ENCODE measurements around the gene DLGAP1.
"Not testable (repeated sequence)": the region's sequence is repeated elsewhere in the genome, so short reads cannot be mapped to it uniquely, and the experiment has no call there.

The DLGAP1 gene

GRCh38 chr18:3583873-3584247 lies 871.2 kb downstream of the DLGAP1 start:
- H3K27me3 ChIP-seq (replicated peaks; ENCODE audit: control insufficient read depth, insufficient read depth, low read length): no peaks in the 10 kb centered on the region
- DNase-seq (ENCODE audit: extremely low read depth, insufficient read length): no peak
- H3K4me3 ChIP-seq (replicated peaks; ENCODE audit: low read depth, low read length): no peak overlapping the region
- TF ChIP-seq CTCF (IDR thresholded peaks at IDR 0.05; ENCODE audit: insufficient read depth, low read length, poor library complexity, severe bottlenecking): no peak
- no peaks in the 10 kb centered on the region for H3K36me3 ChIP-seq (ENCODE audit: control insufficient read depth, insufficient read depth, low read length)

DNA sequence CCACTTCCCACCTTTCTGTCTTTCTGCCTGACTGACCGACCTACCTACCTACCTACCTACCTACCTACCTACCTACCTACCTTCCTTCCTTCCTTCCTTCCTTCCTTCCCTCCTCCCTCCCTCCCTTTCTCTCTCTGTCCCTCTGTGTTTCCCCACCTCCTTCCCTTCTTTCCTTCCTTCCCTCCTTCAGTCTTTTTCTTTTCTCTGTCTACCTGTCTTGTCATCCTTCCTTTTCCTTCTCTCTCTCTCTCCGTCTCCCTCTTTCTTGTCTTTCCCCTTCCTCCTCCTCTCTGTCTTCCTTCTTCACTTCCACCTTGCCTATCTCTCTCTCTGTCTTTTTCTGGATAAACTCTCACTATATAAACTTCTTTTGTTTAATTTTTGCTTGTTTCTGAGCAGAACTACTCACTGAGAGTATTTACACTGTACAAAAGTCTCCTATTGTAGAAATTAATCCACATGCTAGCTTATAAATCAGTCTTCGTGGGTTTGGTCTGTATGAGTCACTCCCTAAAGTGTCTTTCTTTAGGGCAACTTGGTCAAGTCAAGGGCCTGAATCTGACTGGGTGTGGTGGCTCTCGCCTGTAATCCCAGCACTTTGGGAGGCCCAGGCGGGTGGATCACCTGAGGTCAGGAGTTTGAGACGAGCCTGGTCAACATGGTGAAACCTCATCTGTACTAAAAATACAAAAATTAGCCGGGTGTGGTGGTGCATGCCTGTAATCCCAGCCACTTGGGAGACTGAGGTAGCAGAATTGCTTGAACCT lies 871.8 kb downstream of the DLGAP1 start:
- not testable (repeated sequence) for H3K27me3 ChIP-seq (replicated peaks; ENCODE audit: control insufficient read depth, insufficient read depth, low read length); DNase-seq (ENCODE audit: extremely low read depth, insufficient read length); H3K4me3 ChIP-seq (replicated peaks; ENCODE audit: low read depth, low read length); H3K36me3 ChIP-seq (ENCODE audit: control insufficient read depth, insufficient read depth, low read length)

- no peak for TF ChIP-seq CTCF (IDR thresholded peaks at IDR 0.05; ENCODE audit: insufficient read depth, low read length, poor library complexity, severe bottlenecking)
- Histone ChIP-seq H3K4me3 (replicated peaks; ENCODE audit: low read depth, low read length) (no peak overlapping the region), H3K36me3 (ENCODE audit: control insufficient read depth, insufficient read depth, low read length) (no peaks in the 10 kb centered on the region), H3K27me3 (replicated peaks; ENCODE audit: control insufficient read depth, insufficient read depth, low read length) (no peaks in the 10 kb centered on the region)
- no peak for DNase-seq (ENCODE audit: extremely low read depth, insufficient read length)
Observed at GRCh38 chr18:3581890-3582289, 873.2 kb downstream of the DLGAP1 start.

DNA sequence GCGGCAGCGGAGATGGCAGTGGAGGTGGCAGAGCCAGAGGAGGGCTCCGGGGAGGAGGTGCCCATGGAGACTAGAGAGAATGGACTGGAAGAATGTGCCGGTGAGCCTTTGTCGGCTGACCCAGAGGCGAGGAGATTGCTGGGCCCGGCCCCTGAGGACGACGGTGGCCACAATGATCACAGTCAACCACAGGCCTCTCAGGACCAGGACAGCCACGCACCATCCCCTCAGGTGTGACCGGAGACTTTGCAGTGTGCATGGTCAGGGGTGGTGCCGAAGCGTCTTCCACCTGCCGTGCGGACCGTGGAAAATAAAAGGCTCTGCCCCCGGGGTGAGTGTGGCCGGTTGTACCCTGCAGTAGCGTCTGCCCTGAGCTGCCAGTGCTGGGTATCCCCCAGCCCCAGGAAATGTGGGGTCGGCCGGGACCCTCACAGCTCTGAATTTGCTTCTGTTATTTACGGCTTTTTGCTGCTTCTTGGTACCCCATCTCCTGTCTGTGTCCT lies 874.5 kb downstream of the DLGAP1 start:
- H3K27me3 ChIP-seq (replicated peaks; ENCODE audit: control insufficient read depth, insufficient read depth, low read length); DNase-seq (ENCODE audit: extremely low read depth, insufficient read length); H3K4me3 ChIP-seq (replicated peaks; ENCODE audit: low read depth, low read length); H3K36me3 ChIP-seq (ENCODE audit: control insufficient read depth, insufficient read depth, low read length): not testable (repeated sequence)

DNA sequence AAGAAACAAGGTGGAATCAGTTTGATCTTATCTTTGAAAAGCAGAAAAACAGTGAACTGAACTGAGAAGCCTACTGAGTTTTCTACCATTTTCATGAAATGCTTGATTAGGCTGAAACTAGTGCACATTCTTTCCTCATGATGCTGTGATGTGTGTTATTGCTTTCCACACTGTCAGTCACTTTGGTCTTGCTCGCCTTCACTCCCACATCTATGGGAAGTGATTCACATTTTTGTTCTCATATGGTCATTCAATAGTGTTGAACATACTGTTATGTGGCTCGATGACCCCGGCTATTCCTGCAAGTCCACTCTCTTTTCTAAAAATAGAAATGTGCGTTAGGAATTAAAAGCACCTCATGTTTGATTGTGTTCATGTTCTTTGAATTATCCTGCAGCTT lies 875.4 kb downstream of the DLGAP1 start:
- no peaks in the 10 kb centered on the region for H3K27me3 ChIP-seq (replicated peaks; ENCODE audit: control insufficient read depth, insufficient read depth, low read length)
- no peak overlapping the region for H3K4me3 ChIP-seq (replicated peaks; ENCODE audit: low read depth, low read length)
- TF ChIP-seq CTCF (IDR thresholded peaks at IDR 0.05; ENCODE audit: insufficient read depth, low read length, poor library complexity, severe bottlenecking): no peak
- H3K36me3 ChIP-seq (ENCODE audit: control insufficient read depth, insufficient read depth, low read length): no peaks in the 10 kb centered on the region
- DNase-seq (ENCODE audit: extremely low read depth, insufficient read length): no peak

DNA sequence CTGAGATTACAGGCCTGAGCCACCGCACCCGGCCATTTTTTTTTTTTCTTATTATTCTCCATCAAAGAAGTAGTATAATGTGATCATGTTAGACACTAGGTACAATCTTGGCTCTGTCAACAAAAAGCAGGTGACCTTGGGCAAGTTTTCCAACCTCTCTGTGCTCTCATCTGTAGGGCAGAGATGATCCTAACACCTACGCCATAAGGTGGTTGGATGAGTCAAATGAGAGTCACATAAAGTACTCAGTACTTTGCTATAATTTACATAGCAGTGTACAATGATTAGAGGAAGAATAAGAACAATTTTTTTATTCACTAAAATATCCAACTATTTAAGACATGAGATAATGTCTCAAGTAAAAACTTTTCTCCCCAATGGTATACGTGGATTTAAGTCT lies 876.5 kb downstream of the DLGAP1 start:
- no peaks in the 10 kb centered on the region for H3K36me3 ChIP-seq (ENCODE audit: control insufficient read depth, insufficient read depth, low read length)

More for the DNA sequence above, 876.5 kb downstream of the DLGAP1 start:
- no peak for DNase-seq (ENCODE audit: extremely low read depth, insufficient read length)
- Histone ChIP-seq H3K4me3 (replicated peaks; ENCODE audit: low read depth, low read length) (no peak overlapping the region), H3K27me3 (replicated peaks; ENCODE audit: control insufficient read depth, insufficient read depth, low read length) (no peaks in the 10 kb centered on the region)
- TF ChIP-seq CTCF (IDR thresholded peaks at IDR 0.05; ENCODE audit: insufficient read depth, low read length, poor library complexity, severe bottlenecking): no peak

Measured in GM06990 (cell line).